MCF 10A (cell line): Measurements from ENCODE around the gene HHIPL1. TPM values are rescaled to one million over a fixed set of nuclear protein-coding genes. Genes with fewer than 3 reads are reported as not detected.
"Not testable (repeated sequence)": the region's sequence is repeated elsewhere in the genome, so short reads cannot be mapped to it uniquely, and the experiment has no call there.

Experiments used
- BruUV-seq: library from RNA; stranded (reverse); fragments of 400-500 nt; replicated peaks from 2 replicates; lab custom pipeline; 2021; lab: Mats Ljungman, UMichigan
- CTCF ChIA-PET: fragments of 300-600 bp; sonication (Branson Sonifier 250); formaldehyde crosslinking; extraction: SDS; loops from one replicate; lab custom pipeline; 2021; ENCODE audit warnings: antibody characterized with exemption, inconsistent platforms; lab: Yijun Ruan, JAX
- POLR2A ChIA-PET: fragments of 300-600, 350-650 bp; sonication (Branson Sonifier 250); formaldehyde crosslinking; extraction: SDS; loops from one replicate; lab custom pipeline; 2020; ENCODE audit warnings: antibody characterized with exemption, inconsistent platforms; lab: Yijun Ruan, JAX
- DNase-seq: peaks from one replicate; pipeline ENCODE4 v3.0.0-alpha.2; 2018; ENCODE audit not compliant: unreplicated experiment
- H3K27ac Mint-ChIP-seq: one replicate; pipeline ENCODE4 v1.8.0; 2022; ENCODE audit warnings: mild to moderate bottlenecking, low read depth, mixed read lengths; ENCODE audit not compliant: unreplicated experiment
- H3K27me3 Mint-ChIP-seq: one replicate; pipeline ENCODE4 v1.8.0; 2022; ENCODE audit warnings: mixed read lengths; ENCODE audit not compliant: insufficient read depth, unreplicated experiment
- H3K36me3 Mint-ChIP-seq: one replicate; pipeline ENCODE4 v1.8.0; 2022; ENCODE audit warnings: mild to moderate bottlenecking, moderate library complexity, mixed read lengths; ENCODE audit not compliant: insufficient read depth, unreplicated experiment
- H3K4me1 Mint-ChIP-seq: one replicate; pipeline ENCODE4 v1.8.0; 2022; ENCODE audit warnings: mixed read lengths; ENCODE audit not compliant: insufficient read depth, unreplicated experiment
- H3K4me3 Mint-ChIP-seq: one replicate; pipeline ENCODE4 v1.8.0; 2022; ENCODE audit warnings: mild to moderate bottlenecking, moderate library complexity, mixed read lengths; ENCODE audit not compliant: unreplicated experiment
- H3K9me3 Mint-ChIP-seq: one replicate; pipeline ENCODE4 v1.8.0; 2022; ENCODE audit warnings: mixed read lengths; ENCODE audit not compliant: unreplicated experiment
- intact Hi-C: fragments of 100-400 bp; cut with micrococcal nuclease; formaldehyde crosslinking; loops from 2 replicates; pipeline ENCODE4 v1.14.1; 2022
- total RNA-seq: library from RNA; stranded (reverse); gene quantifications from 2 replicates; pipeline ENCODE4 v1.2.3, GENCODE V29; 2022
- TF ChIP-seq, protein P1 (sequence below): fragments of 200-600 bp; IDR thresholded peaks from one replicate; pipeline ENCODE4 v1.8.0; 2022; ENCODE audit warnings: antibody characterized with exemption, mild to moderate bottlenecking; ENCODE audit not compliant: unreplicated experiment

The HHIPL1 gene
- total RNA-seq, 1 experiment from 2014 or later: not detected

- Mint-ChIP-seq H3K9me3 (no peaks in the 10 kb centered on the region), H3K4me3 (no peak overlapping the region), H3K27me3 (no peaks in the 10 kb centered on the region), H3K36me3 (peaks cover 6% of the 10 kb centered on the region), H3K27ac (no peak overlapping the region), H3K4me1 (no peaks in the 10 kb centered on the region)
- TF ChIP-seq, protein P1, sequence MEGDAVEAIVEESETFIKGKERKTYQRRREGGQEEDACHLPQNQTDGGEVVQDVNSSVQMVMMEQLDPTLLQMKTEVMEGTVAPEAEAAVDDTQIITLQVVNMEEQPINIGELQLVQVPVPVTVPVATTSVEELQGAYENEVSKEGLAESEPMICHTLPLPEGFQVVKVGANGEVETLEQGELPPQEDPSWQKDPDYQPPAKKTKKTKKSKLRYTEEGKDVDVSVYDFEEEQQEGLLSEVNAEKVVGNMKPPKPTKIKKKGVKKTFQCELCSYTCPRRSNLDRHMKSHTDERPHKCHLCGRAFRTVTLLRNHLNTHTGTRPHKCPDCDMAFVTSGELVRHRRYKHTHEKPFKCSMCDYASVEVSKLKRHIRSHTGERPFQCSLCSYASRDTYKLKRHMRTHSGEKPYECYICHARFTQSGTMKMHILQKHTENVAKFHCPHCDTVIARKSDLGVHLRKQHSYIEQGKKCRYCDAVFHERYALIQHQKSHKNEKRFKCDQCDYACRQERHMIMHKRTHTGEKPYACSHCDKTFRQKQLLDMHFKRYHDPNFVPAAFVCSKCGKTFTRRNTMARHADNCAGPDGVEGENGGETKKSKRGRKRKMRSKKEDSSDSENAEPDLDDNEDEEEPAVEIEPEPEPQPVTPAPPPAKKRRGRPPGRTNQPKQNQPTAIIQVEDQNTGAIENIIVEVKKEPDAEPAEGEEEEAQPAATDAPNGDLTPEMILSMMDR: no peak
- intact Hi-C loops: no loop called here
- ChIA-PET POLR2A (no interaction called here), CTCF (no interaction called here)
- DNase-seq: no peak
- BruUV-seq: no TSS peak
Observed at GRCh38 chr14:99637624-99638023, 7.3 kb upstream of the HHIPL1 start.

DNA sequence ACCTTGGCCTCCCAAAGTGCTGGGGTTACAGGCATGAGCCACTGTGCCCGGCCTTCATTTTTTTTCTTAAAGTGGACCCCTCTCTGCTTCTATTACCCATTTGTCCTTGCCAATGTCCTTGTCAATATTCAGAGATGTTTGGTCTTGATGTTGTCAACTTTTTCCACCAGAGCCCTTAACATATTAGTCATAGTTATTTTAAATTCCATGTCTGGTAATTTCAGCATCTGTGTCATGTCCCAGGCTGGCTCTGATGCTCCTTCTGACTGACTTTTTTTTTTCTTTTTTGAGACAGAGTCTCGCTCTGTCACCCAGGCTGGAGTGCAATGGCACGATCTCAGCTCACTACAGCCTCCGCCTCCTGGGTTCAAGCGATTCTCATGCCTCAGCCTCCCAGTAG, 2.2 kb upstream of the HHIPL1 start:
- H3K27ac Mint-ChIP-seq, intact Hi-C loops, H3K9me3 Mint-ChIP-seq, H3K4me3 Mint-ChIP-seq, DNase-seq, H3K4me1 Mint-ChIP-seq, BruUV-seq, H3K27me3 Mint-ChIP-seq, H3K36me3 Mint-ChIP-seq: not testable (repeated sequence)
- POLR2A ChIA-PET: interaction anchor here (0.6 kb wide), 1 partner anchor 53 kb away, joined by 3 read pairs; no protein-coding TSS in a partner anchor
- CTCF ChIA-PET: interaction anchor here (1.6 kb wide), 1 partner anchor 14 kb away, joined by 8 read pairs; no protein-coding TSS in a partner anchor

- ChIA-PET POLR2A (no interaction called here), CTCF (interaction anchor here (1.6 kb wide), 1 partner anchor 15 kb away, joined by 8 read pairs; no protein-coding TSS in a partner anchor)
- Mint-ChIP-seq H3K36me3 (peaks cover 6% of the 10 kb centered on the region), H3K27me3 (no peaks in the 10 kb centered on the region), H3K9me3 (no peaks in the 10 kb centered on the region), H3K4me3 (no peak overlapping the region), H3K27ac (no peak overlapping the region), H3K4me1 (no peaks in the 10 kb centered on the region)
- TF ChIP-seq, protein P1: no peak
- no peak for DNase-seq
- BruUV-seq: no TSS peak
- intact Hi-C loops: no loop called here
Observed at GRCh38 chr14:99643343-99643742, 1.6 kb upstream of the HHIPL1 start.

GRCh38 chr14:99644035-99644587, 818 bp upstream of the HHIPL1 start:
- ChIA-PET POLR2A (no interaction called here), CTCF (interaction anchor here (1.6 kb wide), 1 partner anchor 16 kb away, joined by 8 read pairs; no protein-coding TSS in a partner anchor)
- no peak overlapping the region for H3K27ac Mint-ChIP-seq
- TF ChIP-seq, protein P1: no peak
- no peak overlapping the region for H3K4me3 Mint-ChIP-seq
- intact Hi-C loops: no loop called here
- no peaks in the 10 kb centered on the region for H3K9me3 Mint-ChIP-seq
- peaks cover 2% of the 10 kb centered on the region for H3K4me1 Mint-ChIP-seq
- H3K27me3 Mint-ChIP-seq: no peaks in the 10 kb centered on the region
- peaks cover 6% of the 10 kb centered on the region for H3K36me3 Mint-ChIP-seq
- no TSS peak for BruUV-seq
- no peak for DNase-seq
